IMR-90 (cell line): ENCODE measurements around the gene MRM2. TPM values are rescaled to one million over a fixed set of nuclear protein-coding genes. Genes with fewer than 3 reads are reported as not detected.
A peak's percentile ranks its signal among the peaks of the same experiment; 100 is the strongest.

ENCODE experiments used
- ATAC-seq: fragments of 200-7000 bp; cut with Tn5 transposase; 2 replicates; pipeline ENCODE4 v1.9.1; 2020; ENCODE audit warnings: low read depth, mild to moderate bottlenecking, moderate library complexity
- BruUV-seq: library from RNA; stranded (reverse); fragments of 400-500 nt; replicated peaks from 2 replicates; lab custom pipeline; 2021; lab: Mats Ljungman, UMichigan
- CTCF ChIA-PET: fragments of 300-600 bp; formaldehyde crosslinking; extraction: SDS; loops from one replicate; lab custom pipeline; 2021; ENCODE audit warnings: antibody characterized with exemption; lab: Yijun Ruan, JAX
- POLR2A ChIA-PET: fragments of 300-600 bp; sonication (Branson Sonifier 250); formaldehyde crosslinking; loops from one replicate; lab custom pipeline; 2022; ENCODE audit warnings: antibody characterized with exemption; ENCODE audit not compliant: unreplicated experiment; lab: Charles Lee
- DNase-seq: peaks from one replicate; pipeline ENCODE4 v3.0.0; 2013
- H2AFZ ChIP-seq: replicated peaks from 2 replicates; pipeline ENCODE3; 2013; ENCODE audit warnings: low read length, mild to moderate bottlenecking; ENCODE audit not compliant: poor library complexity
- H2AK5ac ChIP-seq: 2 replicates; pipeline ENCODE4 v1.6.1; 2013; ENCODE audit warnings: low read depth, low read length, inconsistent platforms
- H2AK9ac ChIP-seq: replicated peaks from 2 replicates; pipeline ENCODE3; 2013; ENCODE audit warnings: mild to moderate bottlenecking, low read depth, low read length, moderate library complexity; ENCODE audit not compliant: poor library complexity
- H2BK120ac ChIP-seq: 2 replicates; pipeline ENCODE4 v1.6.1; 2013; ENCODE audit warnings: low read depth, low read length, inconsistent platforms
- H2BK15ac ChIP-seq: 3 replicates; pipeline ENCODE4 v1.6.1; 2013; ENCODE audit warnings: low read depth, low read length, inconsistent platforms
- H2BK20ac ChIP-seq: 2 replicates; pipeline ENCODE4 v1.6.1; 2013; ENCODE audit warnings: low read depth, mild to moderate bottlenecking, inconsistent platforms, low read length, moderate library complexity
- H2BK5ac ChIP-seq: 2 replicates; pipeline ENCODE4 v1.6.1; 2013; ENCODE audit warnings: mild to moderate bottlenecking, low read depth, low read length, inconsistent platforms; ENCODE audit not compliant: poor library complexity, severe bottlenecking
- H3K14ac ChIP-seq: replicated peaks from 2 replicates; pipeline ENCODE4 v1.6.1; 2013; ENCODE audit warnings: low read depth, low read length, inconsistent platforms
- H3K18ac ChIP-seq: 2 replicates; pipeline ENCODE4 v1.6.1; 2013; ENCODE audit warnings: low read depth, low read length, control low read depth
- H3K23ac ChIP-seq: 2 replicates; pipeline ENCODE4 v1.6.1; 2013; ENCODE audit warnings: low read depth, low read length, inconsistent platforms
- H3K27ac ChIP-seq: 2 replicates; pipeline ENCODE4 v1.5.1; 2013; ENCODE audit warnings: mild to moderate bottlenecking, control low read depth, low read length; ENCODE audit not compliant: insufficient read depth
- H3K27me3 ChIP-seq: 2 replicates; pipeline ENCODE4 v1.6.1; 2013; ENCODE audit warnings: low read length; ENCODE audit not compliant: control insufficient read depth, insufficient read depth
- H3K36me3 ChIP-seq: 2 replicates; pipeline ENCODE4 v1.6.1; 2013; ENCODE audit warnings: low read length, mixed read lengths; ENCODE audit not compliant: control insufficient read depth, insufficient read depth
- H3K4ac ChIP-seq: 2 replicates; pipeline ENCODE4 v1.6.1; 2013; ENCODE audit warnings: low read depth, low read length, inconsistent platforms
- H3K4me1 ChIP-seq: 2 replicates; pipeline ENCODE4 v1.6.1; 2013; ENCODE audit warnings: low read length, mixed read lengths; ENCODE audit not compliant: control insufficient read depth, insufficient read depth
- H3K4me2 ChIP-seq: 2 replicates; pipeline ENCODE4 v1.6.1; 2013; ENCODE audit warnings: low read depth, mild to moderate bottlenecking, control low read depth, low read length, moderate library complexity
- H3K4me3 ChIP-seq: 2 replicates; pipeline ENCODE4 v1.5.1; 2013; ENCODE audit warnings: low read depth, mild to moderate bottlenecking, control low read depth, low read length, moderate library complexity; ENCODE audit not compliant: insufficient read depth
- H3K56ac ChIP-seq: 2 replicates; pipeline ENCODE4 v1.6.1; 2013; ENCODE audit warnings: low read length, inconsistent platforms; ENCODE audit not compliant: insufficient read depth; ENCODE audit errors: extremely low read depth
- H3K79me1 ChIP-seq, 2 experiments: 2 replicates each; pipeline ENCODE4 v1.6.1; 2013; ENCODE audit warnings: low read length in 2 of 2, inconsistent platforms in 1 of 2, low read depth in 1 of 2
- H3K9ac ChIP-seq: 2 replicates; pipeline ENCODE4 v1.6.1; 2013; ENCODE audit warnings: low read depth, low read length, control low read depth
- H3K9me1 ChIP-seq: 2 replicates; pipeline ENCODE4 v1.6.1; 2013; ENCODE audit warnings: low read length, inconsistent platforms; ENCODE audit not compliant: insufficient read depth
- H3K9me3 ChIP-seq: 2 replicates; pipeline ENCODE4 v1.6.1; 2013; ENCODE audit warnings: low read length; ENCODE audit not compliant: control insufficient read depth, insufficient read depth
- H4K20me1 ChIP-seq: 2 replicates; pipeline ENCODE4 v1.6.1; 2013; ENCODE audit warnings: low read length, inconsistent platforms; ENCODE audit not compliant: insufficient read depth
- H4K5ac ChIP-seq: 2 replicates; pipeline ENCODE4 v1.6.1; 2013; ENCODE audit warnings: mild to moderate bottlenecking, low read depth, low read length, control low read depth
- H4K8ac ChIP-seq, 2 experiments: 2 replicates each; pipeline ENCODE4 v1.6.1; 2013; ENCODE audit warnings: low read depth in 2 of 2, low read length in 2 of 2, control low read depth in 1 of 2, inconsistent platforms in 1 of 2
- H4K91ac ChIP-seq: 2 replicates; pipeline ENCODE4 v1.6.1; 2013; ENCODE audit warnings: low read depth, low read length, inconsistent platforms; ENCODE audit not compliant: insufficient read depth
- CHD1 ChIP-seq: IDR thresholded peaks from 2 replicates; pipeline ENCODE4 v1.6.1; 2012; ENCODE audit warnings: low read depth, low read length, improper control_type of control experiment
- FOS ChIP-seq: fragments of 150-350 bp; IDR thresholded peaks from 2 replicates; pipeline ENCODE4 v1.6.1; 2016; ENCODE audit warnings: low read depth, low read length
- MAFK ChIP-seq: IDR thresholded peaks from 2 replicates; pipeline ENCODE4 v1.6.1; 2012; ENCODE audit warnings: low read depth, low read length, improper control_type of control experiment
- MAZ ChIP-seq: IDR thresholded peaks from 2 replicates; pipeline ENCODE4 v1.6.1; 2012; ENCODE audit warnings: low read depth, mild to moderate bottlenecking, low read length, improper control_type of control experiment, moderate library complexity, borderline replicate concordance
- MXI1 ChIP-seq: IDR thresholded peaks from 2 replicates; pipeline ENCODE4 v1.6.1; 2012; ENCODE audit warnings: low read depth, mild to moderate bottlenecking, low read length, moderate library complexity, borderline replicate concordance
- NFE2L2 ChIP-seq: fragments of 150-350 bp; IDR thresholded peaks from 2 replicates; pipeline ENCODE4 v1.6.1; 2016; ENCODE audit warnings: low read depth, mild to moderate bottlenecking, low read length
- RAD21 ChIP-seq: IDR thresholded peaks from 2 replicates; pipeline ENCODE4 v1.6.1; 2012; ENCODE audit warnings: low read length, improper control_type of control experiment
- RCOR1 ChIP-seq: IDR thresholded peaks from 2 replicates; pipeline ENCODE4 v1.6.1; 2012; ENCODE audit warnings: mild to moderate bottlenecking, low read length, improper control_type of control experiment; ENCODE audit not compliant: insufficient replicate concordance
- RFX5 ChIP-seq: IDR thresholded peaks from 2 replicates; pipeline ENCODE4 v1.8.0; 2012; ENCODE audit warnings: low read depth, mild to moderate bottlenecking, low read length, moderate library complexity
- SMC3 ChIP-seq: fragments of 150-350 bp; IDR thresholded peaks from 2 replicates; pipeline ENCODE4 v1.6.1; 2016; ENCODE audit warnings: low read depth, mild to moderate bottlenecking, antibody characterized with exemption, low read length, moderate library complexity
- WGBS, 2 experiments: methylation state at CpG; one replicate each; pipeline versions ENCODE4 v1.1.5 to v1.1.7; 2013; ENCODE audit warnings: missing lambda C conversion rate in 2 of 2; ENCODE audit not compliant: insufficient read length in 1 of 2; ENCODE audit errors: extremely low coverage in 2 of 2; 5-methylcytosine and 5-hydroxymethylcytosine counted together
- dilution Hi-C: fragments of 300-500 bp; cut with HindIII; formaldehyde crosslinking; loops from one replicate; pipeline ENCODE4 v1.14.3; 2018; ENCODE audit warnings: low sequenced_read_pairs; ENCODE audit not compliant: unreplicated experiment
- in situ Hi-C: fragments of 300-500 bp; cut with MboI; formaldehyde crosslinking; loops from 3 replicates; pipeline ENCODE4 v1.14.3; 2019; ENCODE audit warnings: low sequenced_read_pairs, inconsistent platforms, mixed read lengths
- intact Hi-C: fragments of 100-400 bp; cut with micrococcal nuclease; formaldehyde crosslinking; loops from 2 replicates; pipeline ENCODE4 v1.10.0; 2022
- polyA plus RNA-seq, 3 experiments: library from polyadenylated mRNA; depleted of rRNA; stranded (reverse); fragments of >200 nt; gene quantifications; 2 replicates each; pipeline ENCODE4 v1.2.3, GENCODE V29; 2012; ENCODE audit warnings: low replicate concordance in 1 of 3
- total RNA-seq: library from RNA; depleted of rRNA; stranded (reverse); fragments of >200 nt; gene quantifications from 2 replicates; pipeline ENCODE4 v1.2.3, GENCODE V29; 2012
- TF ChIP-seq, protein P1 (sequence below): conservative IDR thresholded peaks from 2 replicates; pipeline ENCODE4 v1.5.1; 2012; ENCODE audit warnings: mild to moderate bottlenecking, low read depth, low read length, improper control_type of control experiment

The MRM2 gene
- total and polyA plus RNA-seq, 2 of the 4 experiments (the other 2 are of a cell fraction) = 19.1 to 23.8 TPM

DNA sequence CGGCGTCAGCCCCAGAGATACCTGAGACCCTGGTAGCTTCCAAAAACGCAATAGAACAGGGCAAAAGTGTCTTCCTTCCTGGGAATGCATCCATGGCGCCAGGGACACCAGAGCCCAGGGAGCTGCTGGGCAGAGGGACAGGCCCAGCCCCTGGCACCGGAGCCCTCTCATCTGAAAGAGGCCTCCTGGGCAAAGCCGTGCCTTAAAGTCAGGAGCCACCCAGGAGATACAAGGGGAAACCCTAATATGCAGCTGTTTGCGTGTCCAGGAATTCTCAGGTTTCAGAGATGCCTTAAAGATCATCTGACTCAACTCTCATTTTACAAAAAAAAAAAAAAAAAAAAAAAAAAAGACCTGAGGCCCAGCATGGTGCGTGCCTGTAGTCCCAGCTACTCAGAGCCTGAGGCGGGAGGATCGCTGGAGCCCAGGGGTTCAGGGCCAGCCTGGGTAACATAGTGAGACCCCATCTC is 28.0 kb upstream of the MRM2 start:
- Histone ChIP-seq H3K14ac (no peak overlapping the region), H2BK5ac (peak overlapping the region; percentile 63), H3K9me3 (no peaks in the 10 kb centered on the region), H2AK9ac (peak overlapping the region; percentile 13), H2BK15ac (no peak overlapping the region), H3K27me3 (no peaks in the 10 kb centered on the region), H3K36me3 (peaks cover 15% of the 10 kb centered on the region), H2BK120ac (peak overlapping the region; percentile 65; the same call in 1 of the 2 replicates), H3K9me1 (no peaks in the 10 kb centered on the region), H3K56ac (no peak overlapping the region), H3K27ac (peak overlapping the region; percentile 50; the same call in 1 of the 2 replicates), H2AFZ (no peak overlapping the region), H4K8ac (0 out of 4 replicates have a peak overlapping the region, but pooled peaks of 1 of the 2 experiments have one; percentile 69), H4K5ac (no peak overlapping the region; the same call in 1 of the 2 replicates), H3K4ac (0 out of 2 replicates have a peak overlapping the region, but pooled peaks have one; percentile 7), H3K4me2 (peak overlapping the region; percentile 49; the same call in 1 of the 2 replicates), H4K91ac (no peak overlapping the region), H3K4me1 (peaks cover 13% of the 10 kb centered on the region), H3K18ac (no peak overlapping the region; the same call in 1 of the 2 replicates), H2BK20ac (peak overlapping the region; percentile 18), H3K9ac (no peak overlapping the region), H4K20me1 (0 out of 2 replicates have a peak, but pooled peaks cover 4% of the 10 kb centered on the region), H3K23ac (peak overlapping the region; percentile 2; the same call in 1 of the 2 replicates), H3K79me1 (peaks cover 0 to 8% of the 10 kb centered on the region in 2 experiments; a peak in 2 of 4 replicates), H2AK5ac (peak overlapping the region; percentile 97; the same call in 1 of the 2 replicates), H3K4me3 (no peak overlapping the region)
- DNase-seq (peak; percentile 57), ATAC-seq (peak; percentile 27; the same call in 1 of the 2 replicates)
- WGBS, 2 experiments = 100% methylated on average over 1 of the region's 10 CpGs; no CpG with 5 or more reads in 1 of the 2 experiments
- in situ Hi-C loops (no loop called here), dilution Hi-C loops (no loop called here), intact Hi-C loops (no loop called here)
- ChIA-PET POLR2A (interaction anchor here (0.8 kb wide), 1 partner anchor 21 kb away, joined by 3 read pairs; no protein-coding TSS in a partner anchor), CTCF (interaction anchor here (0.9 kb wide), 1 partner anchor 78 kb away, joined by 3 read pairs; no protein-coding TSS in a partner anchor)
- no peak for TF ChIP-seq NFE2L2
- TF ChIP-seq MXI1 = no peak
- TF ChIP-seq FOS = no peak
- TF ChIP-seq, protein P1, sequence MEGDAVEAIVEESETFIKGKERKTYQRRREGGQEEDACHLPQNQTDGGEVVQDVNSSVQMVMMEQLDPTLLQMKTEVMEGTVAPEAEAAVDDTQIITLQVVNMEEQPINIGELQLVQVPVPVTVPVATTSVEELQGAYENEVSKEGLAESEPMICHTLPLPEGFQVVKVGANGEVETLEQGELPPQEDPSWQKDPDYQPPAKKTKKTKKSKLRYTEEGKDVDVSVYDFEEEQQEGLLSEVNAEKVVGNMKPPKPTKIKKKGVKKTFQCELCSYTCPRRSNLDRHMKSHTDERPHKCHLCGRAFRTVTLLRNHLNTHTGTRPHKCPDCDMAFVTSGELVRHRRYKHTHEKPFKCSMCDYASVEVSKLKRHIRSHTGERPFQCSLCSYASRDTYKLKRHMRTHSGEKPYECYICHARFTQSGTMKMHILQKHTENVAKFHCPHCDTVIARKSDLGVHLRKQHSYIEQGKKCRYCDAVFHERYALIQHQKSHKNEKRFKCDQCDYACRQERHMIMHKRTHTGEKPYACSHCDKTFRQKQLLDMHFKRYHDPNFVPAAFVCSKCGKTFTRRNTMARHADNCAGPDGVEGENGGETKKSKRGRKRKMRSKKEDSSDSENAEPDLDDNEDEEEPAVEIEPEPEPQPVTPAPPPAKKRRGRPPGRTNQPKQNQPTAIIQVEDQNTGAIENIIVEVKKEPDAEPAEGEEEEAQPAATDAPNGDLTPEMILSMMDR = no peak
- no peak for TF ChIP-seq SMC3
- TF ChIP-seq RFX5 = no peak
- TF ChIP-seq RAD21 = no peak
- no peak for TF ChIP-seq MAZ
- no peak for TF ChIP-seq MAFK
- no peak for TF ChIP-seq CHD1
- no peak for TF ChIP-seq RCOR1
- no TSS peak for BruUV-seq
